Gastrocnemius medialis (tissue), 4 donors: Measurements from ENCODE around the gene MYZAP. TPM values are rescaled to one million over a fixed set of nuclear protein-coding genes. Genes with fewer than 3 reads are reported as not detected.

Experiments
- ATAC-seq, 2 donors: fragments of 150-250 bp; one replicate each; pipeline ENCODE4 v1.9.1; 2016
- DNase-seq, 2 donors: peaks; one replicate each; pipeline ENCODE4 v3.0.0-alpha.2; 2019
- H3K27ac ChIP-seq, 4 donors: fragments of 200-600 bp; sonication (generic); 1 replicate in 1 of 4; 2 replicates in 3 of 4; pipeline ENCODE4 v1.5.1; 2016 to 2018; ENCODE audit warnings: mild to moderate bottlenecking in 2 of 4, moderate library complexity in 1 of 4
- H3K27me3 ChIP-seq, 3 donors: fragments of 200-600 bp; sonication (generic) in 2 of 3; 1 replicate in 1 of 3; 2 replicates in 2 of 3; pipeline versions ENCODE4 v1.5.1 to v1.6.0; 2016 to 2019; ENCODE audit warnings: mild to moderate bottlenecking in 1 of 3, moderate library complexity in 1 of 3
- H3K36me3 ChIP-seq, 2 donors: fragments of 200-600 bp; sonication (generic) in 1 of 2; one replicate each; pipeline ENCODE4 v1.5.1; 2017 to 2018
- H3K4me1 ChIP-seq, 2 donors: fragments of 200-600 bp; sonication (generic) in 1 of 2; one replicate each; pipeline ENCODE4 v1.5.1; 2016 to 2017; ENCODE audit warnings: mild to moderate bottlenecking in 2 of 2
- H3K4me3 ChIP-seq, 4 donors: fragments of 200-600 bp; sonication (generic) in 3 of 4; 1 replicate in 1 of 4; 2 replicates in 3 of 4; pipeline ENCODE4 v1.5.1; 2016 to 2019; ENCODE audit warnings: mild to moderate bottlenecking in 2 of 4
- H3K9me3 ChIP-seq, 3 donors: fragments of 200-600 bp; sonication (generic) in 2 of 3; 1 replicate in 1 of 3; 2 replicates in 2 of 3; pipeline ENCODE4 v1.5.1; 2016 to 2019
- CTCF ChIP-seq, 5 experiments: fragments of 450-650 bp in 3 of 5; fragments of 200-600 bp in 2 of 5; sonication (generic) in 2 of 5; IDR thresholded peaks in 4 of 5; conservative IDR thresholded peaks in 1 of 5; 1 replicate in 4 of 5; 2 replicates in 1 of 5; pipeline ENCODE4 v1.5.1; 2016 to 2019; ENCODE audit warnings: antibody characterized with exemption in 5 of 5, mild to moderate bottlenecking in 3 of 5, moderate library complexity in 3 of 5
- POLR2A ChIP-seq, 2 donors: fragments of 450-650 bp; IDR thresholded peaks; one replicate each; pipeline ENCODE4 v1.6.1; 2017; ENCODE audit warnings: antibody characterized with exemption in 2 of 2, mild to moderate bottlenecking in 2 of 2, moderate library complexity in 2 of 2
- in situ Hi-C, 4 donors: fragments of 200-750 bp; cut with MboI; loops; one replicate each; pipeline versions ENCODE4 v1.15.0 to v1.8.0; 2017; ENCODE audit warnings: low sequenced_read_pairs in 4 of 4
- intact Hi-C: fragments of 100-400 bp; cut with DNase I; formaldehyde crosslinking; loops from one replicate; pipeline ENCODE4 v1.15.1; 2023; ENCODE audit warnings: low total_unique reads
- total RNA-seq, 4 donors: library from RNA; depleted of rRNA; stranded (reverse); fragments of >200 nt; gene quantifications; one replicate each; pipeline versions ENCODE4 v1.1.0 to v1.2.3, GENCODE V29; 2016

Gene MYZAP
- total RNA-seq, 4 donors from 2014 or later = 1.3 to 9.4 (median 1.4) TPM

GRCh38 chr15:57550640-57551039, 41.1 kb upstream of the MYZAP start:
- DNase-seq (peak; percentile 33 to 44), ATAC-seq (peak; percentile 25 to 30)
- Histone ChIP-seq H3K4me1 (peaks cover 25 to 34% of the 10 kb centered on the region in 2 donors), H3K27me3 (no peaks in the 10 kb centered on the region), H3K4me3 (no peak overlapping the region), H3K36me3 (no peaks in the 10 kb centered on the region), H3K9me3 (no peaks in the 10 kb centered on the region), H3K27ac (peak overlapping the region; percentile 71 to 84 (median 78))
- in situ Hi-C loops (loop anchor here (10.0 to 25.0 kb wide), 5 partner anchors 94 to 512 kb away; partner anchors contain the start of gene ALDH1A2 (in 1 of the 4)), intact Hi-C loops (loop anchor here (10.0 kb wide), 1 partner anchor 514 kb away; the partner anchor contains the start of gene ALDH1A2)
- TF ChIP-seq POLR2A (IDR thresholded peaks at IDR 0.05) (no peak), CTCF (IDR thresholded peaks at IDR 0.05 in 4 of 5, conservative IDR thresholded peaks at IDR 0.05 in 1 of 5) (no peak)

- intact Hi-C loops = loop anchor here (10.0 kb wide), 1 partner anchor 513 kb away; the partner anchor contains the start of gene ALDH1A2
- Histone ChIP-seq H3K4me3 (no peak overlapping the region), H3K36me3 (no peaks in the 10 kb centered on the region), H3K27me3 (no peaks in the 10 kb centered on the region), H3K27ac (peak overlapping the region; percentile 71 to 84 (median 78)), H3K4me1 (peaks cover 25 to 34% of the 10 kb centered on the region in 2 donors), H3K9me3 (no peaks in the 10 kb centered on the region)
- in situ Hi-C loops = loop anchor here (10.0 to 25.0 kb wide), 5 partner anchors 93 to 510 kb away; partner anchors contain the start of gene ALDH1A2 (in 1 of the 4)
- TF ChIP-seq POLR2A (IDR thresholded peaks at IDR 0.05) = no peak
- no peak for TF ChIP-seq CTCF (IDR thresholded peaks at IDR 0.05 in 4 of 5, conservative IDR thresholded peaks at IDR 0.05 in 1 of 5)
- DNase-seq (no peak), ATAC-seq (no peak)
Measured at GRCh38 chr15:57551715-57552677, 39.7 kb upstream of the MYZAP start.

- intact Hi-C loops (loop anchor here (10.0 kb wide), 1 partner anchor 512 kb away; the partner anchor contains the start of gene ALDH1A2), in situ Hi-C loops (loop anchor here (10.0 to 25.0 kb wide), 5 partner anchors 92 to 509 kb away; partner anchors contain the start of gene ALDH1A2 (in 1 of the 4))
- ATAC-seq (no peak), DNase-seq (no peak)
- Histone ChIP-seq H3K4me1 (peaks cover 25 to 34% of the 10 kb centered on the region in 2 donors), H3K9me3 (no peaks in the 10 kb centered on the region), H3K36me3 (no peaks in the 10 kb centered on the region), H3K27me3 (no peaks in the 10 kb centered on the region), H3K27ac (peak overlapping the region; percentile 53 to 84 (median 77)), H3K4me3 (no peak overlapping the region)
- TF ChIP-seq CTCF (IDR thresholded peaks at IDR 0.05 in 4 of 5, conservative IDR thresholded peaks at IDR 0.05 in 1 of 5) (no peak), POLR2A (IDR thresholded peaks at IDR 0.05) (no peak)
Measured at GRCh38 chr15:57552678-57553334, 38.9 kb upstream of the MYZAP start.

- Histone ChIP-seq H3K36me3 (no peaks in the 10 kb centered on the region), H3K27me3 (no peaks in the 10 kb centered on the region), H3K4me1 (peaks cover 25 to 34% of the 10 kb centered on the region in 2 donors), H3K9me3 (no peaks in the 10 kb centered on the region), H3K27ac (peak overlapping the region in 2 of 4 donors; percentile 71 to 83), H3K4me3 (no peak overlapping the region)
- no peak for TF ChIP-seq CTCF (IDR thresholded peaks at IDR 0.05 in 4 of 5, conservative IDR thresholded peaks at IDR 0.05 in 1 of 5)
- TF ChIP-seq POLR2A (IDR thresholded peaks at IDR 0.05) = no peak
- ATAC-seq (no peak), DNase-seq (no peak)
- in situ Hi-C loops = loop anchor here (10.0 to 25.0 kb wide), 5 partner anchors 91 to 509 kb away; partner anchors contain the start of gene ALDH1A2 (in 1 of the 4)
- intact Hi-C loops = loop anchor here (10.0 kb wide), 1 partner anchor 511 kb away; the partner anchor contains the start of gene ALDH1A2
Measured at GRCh38 chr15:57553526-57553925, 38.2 kb upstream of the MYZAP start.
